Hematopoietic multipotent progenitor cell treated with erythropoietin and hydrocortisone succinate and interleukin-3 and kit ligand, for 17 days (in vitro differentiated cells): ENCODE data around the gene CAMK2D.

Source experiments
- DNase-seq: peaks from one replicate; pipeline ENCODE4 v3.0.0-alpha.2; 2015; ENCODE audit warnings: low spot score

Gene CAMK2D

DNA sequence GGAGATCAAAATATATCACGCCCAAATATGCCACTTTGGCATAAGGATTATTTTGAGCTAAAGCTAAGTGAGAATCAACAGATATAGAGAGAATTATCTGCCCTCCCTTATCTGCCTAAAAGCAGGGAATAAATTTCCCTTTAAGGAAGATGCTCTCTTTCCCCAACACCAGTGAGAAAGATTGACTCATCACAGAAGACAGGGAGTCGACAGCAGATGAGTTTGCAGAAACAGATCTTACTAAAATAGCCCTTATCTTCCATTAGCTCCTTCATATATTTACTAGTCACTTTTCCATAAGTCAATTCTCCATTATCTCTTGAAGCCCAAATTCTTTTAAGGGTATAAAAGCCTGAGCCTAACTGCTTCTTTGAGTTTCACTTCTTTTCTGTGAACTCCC, 156.6 kb downstream of the CAMK2D start:
- no peak for DNase-seq

GRCh38 chr4:113603911-113604310, 157.6 kb downstream of the CAMK2D start:
- DNase-seq: no peak

GRCh38 chr4:113602646-113603228, 158.8 kb downstream of the CAMK2D start:
- DNase-seq: no peak

DNA sequence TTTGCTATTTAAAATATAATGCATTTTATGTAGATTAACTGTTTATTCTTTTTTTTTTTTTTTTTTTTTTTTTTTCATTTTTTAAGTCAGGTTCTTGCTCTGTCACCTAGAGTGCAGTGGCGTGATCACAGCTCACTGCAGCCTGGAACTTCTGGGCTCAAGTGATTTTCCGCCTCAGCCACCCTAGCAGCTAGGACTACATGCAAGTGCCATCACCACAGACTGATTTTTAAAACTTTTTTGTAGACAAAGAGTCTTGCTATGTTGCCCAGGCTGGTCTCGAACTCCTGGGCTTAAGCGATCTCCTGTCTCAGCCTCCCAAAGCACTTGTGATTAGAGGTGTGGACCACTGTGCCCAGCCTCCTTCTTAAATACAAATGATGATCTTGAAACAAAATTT, 159.9 kb downstream of the CAMK2D start:
- no peak for DNase-seq

- DNase-seq: no peak
Observed at GRCh38 chr4:113596396-113596795, 165.1 kb downstream of the CAMK2D start.

- DNase-seq: no peak
Observed at GRCh38 chr4:113594231-113594556, 167.3 kb downstream of the CAMK2D start.

DNA sequence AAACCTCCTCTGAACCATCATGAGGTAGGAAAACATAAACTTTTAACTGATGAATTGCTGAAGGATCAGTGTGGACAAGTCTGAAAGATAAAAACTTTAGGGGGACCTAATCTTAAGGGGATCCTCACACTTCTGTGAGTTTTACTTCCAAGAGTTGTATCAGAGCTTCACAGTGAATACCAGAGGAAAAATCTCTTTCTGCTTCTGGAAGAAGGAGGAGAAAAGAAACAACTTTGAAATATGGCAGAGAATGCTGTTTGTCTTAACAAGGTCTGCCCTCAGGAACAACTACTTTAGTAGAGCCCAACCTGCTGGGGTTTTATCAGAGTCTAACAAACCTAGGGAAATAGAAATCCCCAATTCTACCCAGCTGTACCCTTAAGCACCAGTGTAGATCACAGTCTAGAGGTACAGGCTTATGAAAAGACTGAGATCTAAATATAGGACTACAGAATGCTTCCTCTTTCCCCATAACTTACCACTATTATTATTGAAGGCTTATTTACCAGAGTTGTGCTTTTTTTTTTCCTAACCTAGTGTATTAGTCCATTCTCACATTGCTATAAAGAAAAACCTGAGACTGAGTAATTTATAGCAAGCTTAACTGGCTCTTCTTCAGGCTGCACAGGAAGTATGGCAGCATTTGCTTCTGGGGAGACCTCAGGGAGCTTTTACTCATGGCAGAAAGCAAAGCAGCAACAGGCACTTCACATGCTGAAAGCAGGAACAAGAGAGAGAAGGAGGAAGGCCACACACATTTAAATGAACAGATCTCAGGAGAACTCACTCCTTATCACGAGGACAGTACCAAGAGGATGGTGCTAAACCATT, 167.9 kb downstream of the CAMK2D start:
- no peak for DNase-seq

DNA sequence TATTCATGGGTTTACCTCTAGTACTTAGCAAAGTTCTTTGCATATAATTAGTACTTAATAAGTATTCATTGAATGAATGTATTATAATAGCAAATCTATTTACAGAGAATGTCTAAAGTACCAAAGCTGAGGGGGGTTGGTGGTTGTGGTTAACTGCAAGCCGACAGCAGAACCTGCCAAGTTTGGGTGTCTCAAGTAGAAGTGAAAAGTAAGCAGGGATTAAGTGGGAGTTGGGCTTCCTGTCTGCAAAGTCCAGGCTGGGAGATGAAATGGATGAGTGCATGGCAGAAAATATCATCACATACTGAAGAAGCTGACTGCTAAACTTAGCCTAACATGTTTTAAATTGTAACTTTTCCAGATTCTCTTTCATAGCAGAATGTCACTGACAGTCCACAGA, 169.6 kb downstream of the CAMK2D start:
- DNase-seq: no peak

GRCh38 chr4:113588895-113589668, 172.5 kb downstream of the CAMK2D start:
- DNase-seq: no peak

- no peak for DNase-seq
Observed at GRCh38 chr4:113587640-113588275, 173.8 kb downstream of the CAMK2D start.

DNA sequence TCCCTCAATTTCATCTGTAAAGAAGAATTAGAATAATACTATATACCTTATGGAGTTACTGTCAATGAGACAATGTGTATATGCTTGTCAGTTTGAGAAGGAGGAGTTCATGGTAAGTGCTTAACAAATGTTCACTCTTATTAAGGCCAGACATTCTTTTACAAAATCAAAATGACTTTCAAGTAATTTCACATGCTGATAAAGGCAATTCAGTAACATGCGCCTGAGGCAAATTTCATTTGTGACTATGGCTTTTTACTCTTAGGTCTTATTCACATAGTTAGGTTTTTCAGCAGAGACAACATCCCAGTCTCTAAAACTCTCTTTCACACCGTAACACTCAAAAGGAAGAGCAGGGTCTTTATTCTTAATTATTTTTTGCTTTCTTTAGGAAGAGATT, 174.4 kb downstream of the CAMK2D start:
- no peak for DNase-seq

- no peak for DNase-seq
Observed at GRCh38 chr4:113586072-113586471, 175.5 kb downstream of the CAMK2D start.

DNA sequence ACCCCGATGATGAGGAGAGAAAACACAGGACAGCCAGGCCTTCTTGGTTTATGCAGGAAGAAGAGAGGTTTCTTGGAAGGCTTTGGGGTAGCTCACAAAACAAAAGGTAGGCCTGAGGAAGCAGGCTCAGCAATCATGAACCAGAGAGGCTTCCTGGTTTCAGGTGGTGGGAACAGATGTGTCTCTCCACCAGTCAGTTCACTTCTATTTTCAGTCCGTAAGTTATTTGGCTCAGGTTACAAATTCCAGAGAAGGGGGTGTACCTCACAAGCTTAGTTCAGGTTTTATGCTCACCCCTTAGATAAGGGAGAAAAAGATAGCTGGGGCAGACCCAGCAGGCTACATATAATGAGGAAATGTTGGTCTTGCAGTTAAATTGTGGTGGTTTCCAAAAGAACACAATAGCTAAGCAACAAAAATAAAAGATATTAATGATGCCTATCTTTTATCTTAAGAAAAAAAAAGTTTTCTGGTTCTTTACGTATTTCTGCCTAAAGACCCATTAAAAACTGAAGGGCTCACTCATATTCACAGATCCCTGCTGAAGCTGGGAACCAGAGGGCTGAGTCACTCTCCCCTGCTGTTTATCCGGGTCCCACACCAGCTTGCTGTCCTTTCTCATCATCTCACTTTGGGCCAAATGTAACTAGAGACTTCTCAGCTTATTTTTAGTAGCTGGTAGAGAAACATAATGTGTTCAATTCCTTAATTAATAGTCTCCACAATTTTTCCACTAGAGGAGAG, 177.0 kb downstream of the CAMK2D start:
- DNase-seq: no peak

DNA sequence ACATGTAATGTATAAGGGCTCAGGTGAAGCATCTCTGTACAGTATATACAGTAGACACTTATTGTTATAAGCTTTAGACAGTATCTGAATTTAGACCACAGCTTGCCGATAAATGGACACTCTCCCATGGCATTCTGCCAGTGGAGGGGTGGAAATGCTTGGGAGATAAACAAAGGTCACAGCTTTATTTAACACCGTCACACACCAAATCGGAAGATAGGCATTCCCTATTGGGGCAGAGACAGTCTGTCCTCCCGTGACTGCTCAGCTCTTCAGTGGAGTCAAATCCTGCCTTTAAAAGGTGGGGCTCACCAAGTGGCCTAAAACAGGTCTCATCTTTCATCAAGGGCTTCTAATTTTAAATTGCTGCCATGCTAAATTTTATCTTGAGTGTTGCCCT, 178.8 kb downstream of the CAMK2D start:
- no peak for DNase-seq

- DNase-seq: no peak
Observed at GRCh38 chr4:113579360-113579759, 182.2 kb downstream of the CAMK2D start.

DNA sequence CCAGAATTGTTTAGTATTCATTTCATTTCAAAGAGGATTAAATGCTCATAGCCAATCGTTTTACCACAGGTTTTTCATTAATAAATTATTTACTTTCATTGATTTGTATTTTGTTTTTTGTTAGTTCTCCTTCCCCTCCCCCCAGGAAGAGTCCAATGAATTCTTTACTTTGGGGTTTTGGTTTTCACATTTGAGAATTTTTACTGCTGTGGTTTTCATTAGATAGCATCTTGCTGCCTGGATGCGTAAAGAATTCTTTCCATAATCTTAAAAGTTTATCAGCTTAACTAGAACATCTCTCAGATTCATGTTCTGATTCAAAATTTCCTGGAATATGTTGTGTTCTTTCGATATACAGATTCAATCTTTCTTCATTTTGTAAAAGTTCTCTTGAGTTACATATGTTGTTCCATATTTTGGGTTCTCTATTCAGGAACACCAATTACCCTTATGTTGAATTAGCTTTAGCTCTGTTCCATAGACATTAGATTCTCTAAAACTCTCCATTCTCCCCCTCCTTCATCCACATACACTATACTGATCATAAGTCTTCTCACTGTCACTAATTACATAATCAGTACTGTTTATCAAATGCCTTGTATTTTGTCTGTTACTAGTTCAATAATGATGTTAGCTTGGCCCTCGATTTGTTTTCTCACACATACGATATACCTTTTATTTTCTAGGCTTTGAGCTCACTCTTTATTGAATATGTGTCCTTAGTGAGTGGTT, 184.4 kb downstream of the CAMK2D start:
- DNase-seq: no peak

DNA sequence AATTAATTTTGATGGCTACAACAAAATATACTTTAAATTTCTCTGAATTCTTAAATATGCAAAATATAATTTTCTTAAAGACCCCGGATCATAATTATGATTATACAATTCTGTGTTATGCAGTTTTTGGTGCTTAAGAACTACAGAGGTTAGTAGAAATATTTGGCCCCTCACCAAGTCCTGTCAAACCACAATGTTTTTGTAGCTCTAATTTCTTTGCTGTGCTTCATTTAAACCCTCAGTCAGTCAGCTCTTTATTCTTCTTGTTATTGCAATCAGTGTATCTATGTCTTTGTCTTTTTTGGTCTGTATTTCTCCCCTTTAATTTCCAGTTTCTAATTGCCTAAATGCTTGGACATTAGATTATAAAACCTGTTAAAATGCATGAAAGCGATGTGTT, 186.1 kb downstream of the CAMK2D start:
- DNase-seq: no peak

GRCh38 chr4:113574636-113575103, 186.9 kb downstream of the CAMK2D start:
- DNase-seq: no peak

DNA sequence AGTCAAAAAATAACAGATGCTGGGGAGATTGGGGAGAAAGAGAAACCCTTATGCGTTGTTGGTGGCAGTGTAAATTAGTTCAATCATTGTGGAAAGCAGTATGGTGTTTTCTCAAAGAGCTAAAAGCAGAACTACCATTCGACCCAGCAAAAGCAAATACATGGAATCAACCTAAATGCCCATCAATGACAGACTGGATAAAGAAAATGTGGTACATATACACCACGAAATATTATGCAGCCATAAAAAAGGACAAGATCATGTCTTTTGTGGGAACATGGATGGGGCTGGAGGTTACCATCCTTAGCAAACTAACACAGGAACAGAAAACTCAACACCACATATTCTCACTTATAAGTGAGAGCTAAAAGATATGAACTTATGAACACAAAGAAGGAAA, 188.9 kb downstream of the CAMK2D start:
- DNase-seq: no peak

DNA sequence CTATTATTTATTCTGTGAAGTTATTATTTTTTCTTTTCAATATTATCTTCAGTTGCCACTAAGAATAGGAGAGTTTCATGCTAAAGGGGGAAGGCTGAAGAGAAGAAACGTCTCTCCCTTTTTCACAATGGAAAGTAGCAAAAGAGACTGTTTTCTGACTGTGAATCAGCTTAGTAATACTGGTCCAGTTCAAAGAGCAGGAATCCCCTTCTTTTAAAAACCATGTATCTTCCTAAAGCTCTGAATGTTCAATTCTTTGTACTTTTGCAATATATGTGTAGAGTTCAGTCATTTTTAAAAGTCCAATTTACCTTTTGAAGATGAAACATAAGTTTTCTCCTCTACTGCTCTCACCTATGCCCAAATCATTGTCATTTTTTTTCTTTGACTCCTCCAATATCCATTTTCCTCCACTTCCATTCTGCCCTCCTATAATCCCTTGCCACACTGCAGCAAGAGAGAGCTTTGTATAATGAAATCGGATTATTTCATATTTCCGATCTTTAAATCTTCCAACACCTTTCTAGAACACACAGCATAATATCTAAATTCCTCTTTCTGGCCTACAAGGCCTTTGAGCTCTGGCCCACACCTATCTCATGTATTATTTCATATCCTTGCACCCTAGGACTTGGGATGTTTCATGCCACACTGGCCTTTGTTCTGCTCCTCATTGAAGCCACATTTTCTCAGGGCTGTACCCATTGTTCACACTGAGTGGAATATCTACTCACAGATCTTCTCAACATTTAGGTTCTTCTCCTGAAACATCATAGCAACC, 195.3 kb downstream of the CAMK2D start:
- no peak for DNase-seq

- DNase-seq: no peak
Observed at GRCh38 chr4:113565702-113566012, 195.9 kb downstream of the CAMK2D start.
